IPS-20b (cell line): Measurements from ENCODE around the gene MMEL1.
A peak's percentile ranks its signal among the peaks of the same experiment; 100 is the strongest.
"Not testable (repeated sequence)": the region's sequence is repeated elsewhere in the genome, so short reads cannot be mapped to it uniquely, and the experiment has no call there.

Experiments used
- H3K27ac ChIP-seq: one replicate; pipeline ENCODE4 v1.5.1; 2013; ENCODE audit warnings: low read length
- H3K27me3 ChIP-seq: 2 replicates; pipeline ENCODE4 v1.6.1; 2013; ENCODE audit warnings: mild to moderate bottlenecking, low read length, inconsistent platforms; ENCODE audit not compliant: insufficient read depth
- H3K36me3 ChIP-seq: 2 replicates; pipeline ENCODE4 v1.6.1; 2013; ENCODE audit warnings: low read depth, mild to moderate bottlenecking, inconsistent platforms, low read length, moderate library complexity; ENCODE audit not compliant: insufficient read depth
- H3K4me1 ChIP-seq: 2 replicates; pipeline ENCODE4 v1.6.1; 2013; ENCODE audit warnings: mild to moderate bottlenecking, control low read depth, inconsistent platforms, low read length, moderate library complexity; ENCODE audit not compliant: insufficient read depth
- H3K4me3 ChIP-seq: 2 replicates; pipeline ENCODE4 v1.5.1; 2013; ENCODE audit warnings: mild to moderate bottlenecking, low read length, inconsistent platforms
- H3K9ac ChIP-seq: 2 replicates; pipeline ENCODE4 v1.6.1; 2013; ENCODE audit warnings: low read depth, mild to moderate bottlenecking, inconsistent platforms, low read length, moderate library complexity
- H3K9me3 ChIP-seq: 2 replicates; pipeline ENCODE4 v1.6.1; 2013; ENCODE audit warnings: mild to moderate bottlenecking, low read depth, low read length, inconsistent platforms; ENCODE audit not compliant: insufficient read depth

The MMEL1 gene, protein sequence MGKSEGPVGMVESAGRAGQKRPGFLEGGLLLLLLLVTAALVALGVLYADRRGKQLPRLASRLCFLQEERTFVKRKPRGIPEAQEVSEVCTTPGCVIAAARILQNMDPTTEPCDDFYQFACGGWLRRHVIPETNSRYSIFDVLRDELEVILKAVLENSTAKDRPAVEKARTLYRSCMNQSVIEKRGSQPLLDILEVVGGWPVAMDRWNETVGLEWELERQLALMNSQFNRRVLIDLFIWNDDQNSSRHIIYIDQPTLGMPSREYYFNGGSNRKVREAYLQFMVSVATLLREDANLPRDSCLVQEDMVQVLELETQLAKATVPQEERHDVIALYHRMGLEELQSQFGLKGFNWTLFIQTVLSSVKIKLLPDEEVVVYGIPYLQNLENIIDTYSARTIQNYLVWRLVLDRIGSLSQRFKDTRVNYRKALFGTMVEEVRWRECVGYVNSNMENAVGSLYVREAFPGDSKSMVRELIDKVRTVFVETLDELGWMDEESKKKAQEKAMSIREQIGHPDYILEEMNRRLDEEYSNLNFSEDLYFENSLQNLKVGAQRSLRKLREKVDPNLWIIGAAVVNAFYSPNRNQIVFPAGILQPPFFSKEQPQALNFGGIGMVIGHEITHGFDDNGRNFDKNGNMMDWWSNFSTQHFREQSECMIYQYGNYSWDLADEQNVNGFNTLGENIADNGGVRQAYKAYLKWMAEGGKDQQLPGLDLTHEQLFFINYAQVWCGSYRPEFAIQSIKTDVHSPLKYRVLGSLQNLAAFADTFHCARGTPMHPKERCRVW

GRCh38 chr1:2632561-2633361 is at the start of gene MMEL1:
MMEL1 (minus strand) TSS chr1:2633016; CDS start chr1:2629484, 3,532 bp downstream.
- Histone ChIP-seq H3K4me1 (peaks cover 12% of the 10 kb centered on the region), H3K36me3 (no peaks in the 10 kb centered on the region), H3K27ac (no peak within 1 kb of the TSS), H3K9me3 (peaks cover 8% of the 10 kb centered on the region; the same call in 1 of the 2 replicates), H3K27me3 (peaks cover 52% of the 10 kb centered on the region), H3K4me3 (no peak within 1 kb of the TSS; the same call in 1 of the 2 replicates), H3K9ac (no peak within 1 kb of the TSS)

DNA sequence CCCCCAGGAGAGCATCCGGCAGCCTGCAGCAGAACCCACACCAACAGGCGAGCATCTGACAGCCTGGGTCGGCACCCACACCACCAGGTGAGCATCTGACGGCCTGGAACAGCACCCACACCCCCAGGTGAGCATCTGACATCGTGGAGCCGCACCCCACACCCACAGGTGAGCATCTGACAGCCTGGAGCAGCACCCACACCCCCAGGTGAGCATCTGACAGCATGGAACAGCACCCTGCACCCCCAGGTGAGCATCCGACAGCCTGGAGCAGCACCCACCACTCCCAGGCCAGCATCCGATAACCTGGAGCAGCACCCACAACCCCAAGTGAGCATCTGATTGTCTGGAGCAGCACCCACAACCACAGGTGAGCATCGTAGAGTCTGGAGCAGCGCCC is 43.9 kb upstream of the MMEL1 start:
- not testable (repeated sequence) for H3K36me3 ChIP-seq, H3K27ac ChIP-seq, H3K9ac ChIP-seq, H3K9me3 ChIP-seq, H3K4me3 ChIP-seq, H3K27me3 ChIP-seq, H3K4me1 ChIP-seq

GRCh38 chr1:2671656-2672055 is 38.8 kb upstream of the MMEL1 start:
- H3K4me3 ChIP-seq, H3K4me1 ChIP-seq, H3K27ac ChIP-seq, H3K9me3 ChIP-seq, H3K9ac ChIP-seq, H3K27me3 ChIP-seq, H3K36me3 ChIP-seq: not testable (repeated sequence)

GRCh38 chr1:2659806-2660205 is 27.0 kb upstream of the MMEL1 start:
- H3K4me3 ChIP-seq, H3K4me1 ChIP-seq, H3K27ac ChIP-seq, H3K27me3 ChIP-seq, H3K36me3 ChIP-seq, H3K9ac ChIP-seq: not testable (repeated sequence)
- H3K9me3 ChIP-seq: peaks cover 12% of the 10 kb centered on the region

- H3K9ac ChIP-seq, H3K4me1 ChIP-seq, H3K36me3 ChIP-seq, H3K27me3 ChIP-seq, H3K27ac ChIP-seq, H3K4me3 ChIP-seq: not testable (repeated sequence)
- H3K9me3 ChIP-seq: peaks cover 31% of the 10 kb centered on the region
Measured at GRCh38 chr1:2657909-2658308, 25.1 kb upstream of the MMEL1 start.

- H3K4me1 ChIP-seq, H3K27me3 ChIP-seq, H3K36me3 ChIP-seq, H3K9ac ChIP-seq, H3K27ac ChIP-seq, H3K4me3 ChIP-seq: not testable (repeated sequence)
- peaks cover 39% of the 10 kb centered on the region for H3K9me3 ChIP-seq
Measured at GRCh38 chr1:2657124-2657523, 24.3 kb upstream of the MMEL1 start.

DNA sequence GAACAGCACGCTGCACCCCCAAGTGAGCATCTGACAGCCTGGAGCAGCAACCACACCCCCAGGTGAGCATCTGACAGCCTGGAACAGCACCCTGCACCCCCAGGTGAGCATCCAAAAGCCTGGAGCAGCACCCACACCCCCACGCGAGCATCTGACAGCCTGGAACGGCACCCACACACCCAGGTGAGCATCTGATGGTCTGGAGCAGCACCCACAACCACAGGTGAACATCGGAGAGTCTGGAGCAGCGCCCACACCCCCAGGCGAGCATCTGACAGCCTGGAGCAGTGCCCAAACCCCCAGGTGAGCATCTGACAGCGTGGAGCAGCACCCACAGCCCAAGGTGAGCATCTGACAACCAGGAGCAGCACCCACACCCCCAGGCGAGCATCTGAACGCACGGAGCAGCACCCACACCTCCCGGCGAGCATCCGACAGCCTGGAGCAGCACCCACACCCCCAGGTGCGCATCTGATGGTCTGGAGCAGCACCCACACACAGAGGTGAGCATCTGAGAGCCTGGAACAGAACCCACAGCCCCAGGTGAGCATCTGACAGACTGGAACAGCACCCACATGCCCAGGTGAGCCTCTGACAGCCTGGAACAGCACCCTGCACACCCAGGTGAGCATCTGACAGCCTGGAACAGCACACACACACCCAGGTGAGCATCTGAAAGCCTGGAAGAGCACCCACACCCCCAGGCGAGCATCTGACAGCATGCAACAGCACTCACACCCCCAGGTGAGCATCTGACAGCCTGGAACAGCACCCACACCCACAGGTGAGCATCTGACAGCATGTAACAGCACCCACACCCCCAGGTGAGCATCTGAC is 23.0 kb upstream of the MMEL1 start:
- not testable (repeated sequence) for H3K4me3 ChIP-seq

DNA sequence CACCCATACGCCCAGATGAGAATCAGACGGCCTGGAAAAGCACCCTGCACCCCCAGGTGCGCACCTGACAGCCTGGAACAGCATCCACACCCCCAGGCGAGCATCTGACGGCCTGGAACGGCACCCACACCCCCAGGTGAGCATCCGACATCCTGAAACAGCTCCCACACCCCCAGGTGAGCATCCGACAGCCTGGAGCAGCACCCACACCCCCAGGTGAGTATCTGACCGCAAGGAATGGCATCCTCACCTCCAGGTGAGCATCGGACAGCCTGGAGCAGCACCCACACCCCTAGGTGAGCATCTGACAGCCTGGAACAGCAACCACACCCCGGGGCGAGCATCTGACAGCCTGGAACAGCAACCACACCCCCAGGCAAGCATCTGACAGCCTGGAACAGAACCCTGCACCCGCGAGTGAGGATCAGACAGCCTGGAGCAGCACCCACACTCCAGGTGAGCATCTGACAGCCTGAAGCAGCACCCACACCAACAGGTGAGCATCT is 21.7 kb upstream of the MMEL1 start:
- H3K27me3 ChIP-seq, H3K9ac ChIP-seq, H3K27ac ChIP-seq, H3K4me1 ChIP-seq, H3K4me3 ChIP-seq, H3K36me3 ChIP-seq: not testable (repeated sequence)
- H3K9me3 ChIP-seq: peaks cover 64% of the 10 kb centered on the region

More for the DNA sequence above, 23.0 kb upstream of the MMEL1 start:
- not testable (repeated sequence) for H3K27me3 ChIP-seq, H3K36me3 ChIP-seq, H3K4me1 ChIP-seq, H3K9ac ChIP-seq, H3K27ac ChIP-seq
- peaks cover 52% of the 10 kb centered on the region for H3K9me3 ChIP-seq

DNA sequence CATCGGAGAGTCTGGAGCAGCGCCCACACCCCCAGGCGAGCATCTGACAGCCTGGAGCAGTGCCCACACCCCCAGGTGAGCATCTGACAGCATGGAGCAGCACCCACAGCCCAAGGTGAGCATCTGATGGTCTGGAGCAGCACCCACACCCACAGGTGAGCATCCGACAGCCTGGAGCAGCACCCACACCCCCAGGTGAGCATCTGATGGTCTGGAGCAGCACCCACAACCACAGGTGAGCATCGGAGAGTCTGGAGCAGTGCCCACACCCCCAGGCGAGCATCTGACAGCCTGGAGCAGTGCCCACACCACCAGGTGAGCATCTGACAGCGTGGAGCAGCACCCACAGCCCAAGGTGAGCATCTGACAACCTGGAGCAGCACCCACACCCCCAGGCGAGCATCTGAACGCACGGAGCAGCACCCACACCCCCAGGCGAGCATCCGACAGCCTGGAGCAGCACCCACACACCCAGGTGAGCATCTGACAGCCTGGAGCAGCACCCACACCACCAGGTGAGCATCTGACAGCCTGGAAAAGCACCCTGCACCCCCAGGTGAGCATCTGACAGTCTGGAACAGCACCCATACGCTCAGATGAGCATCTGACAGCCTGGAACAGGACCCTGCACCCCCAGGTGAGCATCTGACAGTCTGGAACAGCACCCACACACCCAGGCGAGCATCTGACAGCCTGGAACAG is 21.1 kb upstream of the MMEL1 start:
- not testable (repeated sequence) for H3K36me3 ChIP-seq, H3K27me3 ChIP-seq

GRCh38 chr1:2652926-2653571 is 20.2 kb upstream of the MMEL1 start:
- H3K36me3 ChIP-seq, H3K27me3 ChIP-seq, H3K4me3 ChIP-seq, H3K9ac ChIP-seq, H3K4me1 ChIP-seq, H3K27ac ChIP-seq: not testable (repeated sequence)
- H3K9me3 ChIP-seq: peaks cover 79% of the 10 kb centered on the region

More for the DNA sequence above, 21.1 kb upstream of the MMEL1 start:
- H3K27ac ChIP-seq, H3K4me1 ChIP-seq, H3K9ac ChIP-seq: not testable (repeated sequence)
- peaks cover 70% of the 10 kb centered on the region for H3K9me3 ChIP-seq
- 0 out of 2 replicates have a peak overlapping the region, but pooled peaks have one; percentile 21 for H3K4me3 ChIP-seq
